ENCODE results near the gene RAB3GAP1.
"Not testable (repeated sequence)": the region's sequence is repeated elsewhere in the genome, so short reads cannot be mapped to it uniquely, and the experiment has no call there.

The RAB3GAP1 gene

GRCh38 chr2:135052042-135052876 lies at the start of gene RAB3GAP1:
Gene RAB3GAP1, plus strand, starts transcription at chr2:135052292. Its CDS starts 16 bp downstream, at chr2:135052308.
- peak; percentile 61 to 75 (median 69) for DNase-seq

GRCh38 chr2:135002836-135003235 lies 49.3 kb upstream of the RAB3GAP1 start:
- no peak for DNase-seq

GRCh38 chr2:135004005-135004746 lies 47.9 kb upstream of the RAB3GAP1 start:
- peak; percentile 15 to 53 (median 42) for DNase-seq

DNA sequence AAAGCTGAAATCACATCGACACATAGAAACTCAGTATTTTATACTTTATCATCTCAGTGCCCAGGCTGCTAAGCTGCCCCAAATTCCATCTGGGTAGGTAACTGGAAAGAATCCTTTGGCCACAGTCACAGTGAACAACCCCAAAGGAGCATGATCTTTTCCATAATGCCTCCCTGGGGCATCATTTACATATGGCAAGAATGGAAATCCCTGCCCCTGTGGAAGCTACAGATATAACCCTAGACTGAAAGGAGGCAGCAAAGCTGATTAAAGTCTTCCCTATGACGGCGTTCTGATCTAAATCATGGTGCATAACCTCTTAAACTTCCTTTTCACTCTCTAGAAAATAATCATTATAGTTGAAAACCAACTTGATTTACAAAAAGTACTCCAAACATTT lies 46.3 kb upstream of the RAB3GAP1 start:
- no peak for DNase-seq

DNA sequence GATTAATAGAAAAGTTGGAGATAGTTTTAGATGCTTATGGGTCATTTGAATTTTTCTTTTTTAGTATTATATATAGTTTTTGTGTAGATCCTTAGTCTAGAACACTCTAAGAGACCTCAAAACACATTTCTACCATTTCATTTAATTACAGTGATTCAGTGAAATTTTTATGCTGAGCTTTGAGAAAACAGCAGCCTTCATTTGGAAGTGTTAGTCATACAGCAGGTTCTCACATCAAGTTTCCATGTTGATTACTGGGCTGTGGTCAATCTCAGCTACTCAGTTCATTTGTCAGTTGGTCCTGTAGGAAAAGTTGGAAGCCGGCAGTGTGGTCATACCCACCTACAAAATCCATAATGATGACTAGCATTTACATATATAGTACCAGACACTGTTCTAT lies 42.8 kb upstream of the RAB3GAP1 start:
- DNase-seq: no peak

DNA sequence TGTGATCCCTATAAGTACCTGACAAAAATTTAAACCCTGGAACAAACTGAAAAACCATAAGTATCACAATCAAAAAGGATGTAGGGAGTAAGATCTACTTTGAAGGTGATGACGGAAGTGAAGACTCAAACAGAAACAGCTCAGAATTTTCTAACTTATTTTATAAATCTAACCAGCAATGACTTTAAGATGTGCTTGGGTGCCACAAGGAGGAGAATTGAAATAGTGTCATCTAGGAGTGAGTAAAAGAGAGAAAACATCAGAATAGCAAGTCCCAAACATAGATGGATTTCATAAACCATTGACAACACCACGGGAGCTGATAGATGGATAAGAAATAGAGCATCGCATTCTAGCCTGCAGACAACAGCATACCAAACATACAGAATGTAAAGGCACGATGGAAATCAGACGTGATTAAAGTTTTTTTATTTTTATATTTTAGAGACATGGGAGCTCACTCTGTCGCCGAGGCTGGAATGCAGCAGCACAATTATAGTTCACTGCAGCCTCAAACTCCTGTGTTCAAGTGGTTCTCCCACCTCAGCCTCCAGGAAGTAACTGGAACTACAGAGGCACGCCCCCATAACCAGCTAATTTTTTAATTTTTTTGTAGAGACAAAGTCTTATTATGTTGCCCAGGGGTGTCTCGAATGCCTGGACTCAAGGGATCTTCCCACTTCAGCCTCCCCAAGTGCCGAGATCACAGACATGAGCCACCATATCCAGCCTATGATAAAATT lies 41.7 kb upstream of the RAB3GAP1 start:
- DNase-seq: no peak

- no peak for DNase-seq
Measured at GRCh38 chr2:135011633-135012032, 40.5 kb upstream of the RAB3GAP1 start.

GRCh38 chr2:135021618-135022017 lies 30.5 kb upstream of the RAB3GAP1 start:
- no peak for DNase-seq

DNA sequence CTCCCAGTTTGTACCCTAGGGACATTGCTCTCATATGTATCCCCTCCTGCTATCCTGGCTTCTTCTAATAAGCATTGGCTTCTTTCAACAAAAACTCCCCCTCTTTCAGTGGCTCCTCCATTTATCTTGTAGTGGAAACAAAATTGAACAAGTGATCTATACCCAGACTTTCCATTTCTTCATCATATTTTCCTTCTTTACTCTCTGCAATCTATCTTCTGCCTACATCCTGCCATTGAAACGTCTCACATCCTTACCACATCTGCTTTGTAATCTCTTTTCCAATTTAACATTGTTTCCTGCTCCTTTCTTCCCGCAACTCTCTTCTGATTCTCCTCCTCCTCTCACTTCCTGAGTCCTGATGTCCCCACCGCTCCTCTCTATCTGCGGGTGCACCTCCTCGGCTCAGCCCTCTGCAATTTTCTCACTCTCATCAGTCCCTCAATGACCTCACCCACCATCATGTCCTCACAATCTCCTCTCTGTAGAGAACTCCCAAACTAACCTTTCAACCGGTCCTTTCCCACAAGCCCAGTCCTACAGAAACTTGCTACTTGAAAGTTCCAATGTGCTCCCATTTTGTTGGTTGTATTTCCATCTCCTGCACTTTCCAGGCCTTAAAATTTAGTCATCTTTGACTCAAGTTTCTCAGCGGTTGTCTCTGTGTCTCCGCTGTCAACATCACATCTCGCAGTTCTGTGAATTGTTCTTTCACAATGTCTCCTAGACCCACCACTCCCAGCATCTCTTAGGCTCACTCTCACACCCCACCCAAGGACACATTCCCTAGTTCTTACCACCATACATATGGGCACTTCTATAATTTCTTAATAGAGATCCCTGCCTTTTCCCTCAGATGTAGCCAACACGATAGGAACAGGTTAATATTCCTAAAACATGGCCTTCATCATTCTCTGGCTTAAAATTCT lies 28.9 kb upstream of the RAB3GAP1 start:
- no peak for DNase-seq

- DNase-seq: no peak
Measured at GRCh38 chr2:135023886-135024485, 28.1 kb upstream of the RAB3GAP1 start.

DNA sequence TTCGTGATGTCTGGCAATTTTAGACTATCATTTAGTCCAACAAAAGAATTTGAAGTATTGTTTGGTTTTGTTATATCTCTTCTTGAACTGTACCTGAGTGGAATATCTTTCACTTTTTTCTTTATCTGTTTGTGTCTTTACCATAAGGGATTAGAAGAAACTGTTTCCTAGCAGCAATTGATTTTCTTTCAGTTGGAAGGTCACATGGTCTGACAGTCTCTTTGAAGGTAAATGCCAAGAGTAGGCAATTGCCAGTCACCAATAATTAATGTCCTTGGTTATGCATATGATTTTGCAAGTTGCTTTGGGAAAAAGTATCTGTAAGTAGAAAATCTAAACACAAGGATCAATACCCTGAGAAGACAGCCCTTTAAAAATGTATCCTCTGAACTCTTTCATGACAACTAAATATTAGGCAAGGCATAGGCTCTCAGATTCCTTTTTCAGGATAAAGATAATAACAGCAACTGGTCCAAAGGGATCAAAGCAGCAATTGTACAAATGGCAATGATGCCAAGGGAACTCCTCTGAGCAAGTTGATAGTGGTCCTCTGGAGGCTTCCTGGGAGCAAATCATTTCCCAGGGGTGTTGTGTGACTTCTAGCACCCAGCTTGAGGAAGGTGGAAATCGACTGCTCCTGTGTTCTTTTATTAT lies 22.5 kb upstream of the RAB3GAP1 start:
- no peak for DNase-seq

DNA sequence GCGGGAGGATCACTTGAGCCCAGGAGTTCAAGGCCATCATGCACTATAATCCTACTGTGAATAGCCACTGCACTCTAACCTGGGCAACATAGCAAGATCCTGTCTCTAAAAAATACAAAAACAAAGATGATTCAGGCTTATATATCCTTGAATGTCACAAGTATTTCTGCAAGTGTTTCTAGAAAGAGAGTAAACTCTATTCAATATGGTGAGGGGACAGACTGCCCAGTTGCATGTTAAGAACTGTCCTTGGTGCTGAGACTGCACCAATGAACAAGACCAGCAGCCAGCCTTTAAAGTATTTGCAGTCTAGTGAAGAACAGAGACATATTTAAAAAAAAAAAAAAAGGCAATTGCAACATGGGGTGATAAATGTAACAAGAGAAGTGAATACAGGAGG lies 21.3 kb upstream of the RAB3GAP1 start:
- DNase-seq: no peak

- not testable (repeated sequence) for DNase-seq
Measured at GRCh38 chr2:135033216-135033615, 18.9 kb upstream of the RAB3GAP1 start.

- no peak for DNase-seq
Measured at GRCh38 chr2:135037831-135038230, 14.3 kb upstream of the RAB3GAP1 start.

DNA sequence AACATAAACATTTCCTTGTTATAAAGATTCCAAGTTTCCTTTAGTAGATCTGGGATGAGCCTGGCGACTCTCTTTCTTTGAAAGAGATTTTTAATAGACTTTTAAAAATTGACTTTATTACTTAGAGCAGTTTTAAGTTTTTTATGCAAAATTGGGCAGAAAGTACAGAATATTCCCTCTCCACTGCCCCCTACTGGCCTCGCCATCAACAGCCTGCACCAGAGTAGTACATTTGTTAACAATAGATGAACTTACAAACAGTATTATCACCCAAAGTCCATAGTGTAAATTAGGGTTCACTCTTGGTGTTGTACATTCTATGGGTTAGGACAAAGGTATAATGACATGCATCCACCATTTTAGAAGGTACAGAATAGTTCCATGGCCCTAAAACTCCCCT lies 8.7 kb upstream of the RAB3GAP1 start:
- no peak for DNase-seq

DNA sequence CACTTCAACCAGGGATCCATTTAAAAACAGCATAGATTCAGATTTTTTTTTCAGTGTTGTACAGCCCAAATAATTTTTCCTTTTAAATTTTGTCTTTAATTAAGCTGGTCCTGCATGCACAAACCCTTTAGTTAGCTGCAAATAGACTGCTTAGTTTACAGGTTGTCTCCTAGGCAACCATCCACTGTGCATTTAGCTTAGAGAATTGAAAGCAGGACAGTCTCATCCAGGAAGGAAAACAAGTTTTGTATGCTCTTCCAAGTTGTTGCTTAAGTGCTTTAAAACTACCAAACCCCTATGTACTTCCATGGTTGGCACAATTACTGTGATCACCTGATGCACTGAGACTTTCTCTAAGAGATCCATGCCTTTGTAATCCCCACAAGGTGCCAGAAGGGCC lies 4.8 kb upstream of the RAB3GAP1 start, which contains the start of gene MAP3K19:
TSS of gene MAP3K19 (minus strand) at position 148 of the 400 bp plus-strand sequence. CDS start 22,800 bp downstream, outside the sequence.
- no peak for DNase-seq

DNA sequence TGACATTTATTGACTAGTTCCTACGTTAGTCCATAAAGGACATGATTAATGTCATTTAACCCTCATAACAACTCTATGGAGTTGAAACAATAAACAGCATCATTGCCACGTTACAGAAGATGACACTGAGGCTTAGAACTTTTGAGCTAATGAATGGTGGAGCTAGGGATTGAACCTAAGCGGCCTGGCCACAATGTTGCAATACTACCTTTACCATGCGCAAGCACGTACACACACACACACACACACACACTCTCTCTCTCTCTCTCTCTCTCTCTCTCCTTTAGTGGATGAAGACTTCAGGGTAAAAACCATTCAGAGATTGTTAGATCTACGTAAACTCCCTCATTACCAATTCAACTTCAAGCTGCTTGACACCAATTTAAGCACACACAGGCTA lies 4.0 kb upstream of the RAB3GAP1 start:
- DNase-seq: no peak

DNA sequence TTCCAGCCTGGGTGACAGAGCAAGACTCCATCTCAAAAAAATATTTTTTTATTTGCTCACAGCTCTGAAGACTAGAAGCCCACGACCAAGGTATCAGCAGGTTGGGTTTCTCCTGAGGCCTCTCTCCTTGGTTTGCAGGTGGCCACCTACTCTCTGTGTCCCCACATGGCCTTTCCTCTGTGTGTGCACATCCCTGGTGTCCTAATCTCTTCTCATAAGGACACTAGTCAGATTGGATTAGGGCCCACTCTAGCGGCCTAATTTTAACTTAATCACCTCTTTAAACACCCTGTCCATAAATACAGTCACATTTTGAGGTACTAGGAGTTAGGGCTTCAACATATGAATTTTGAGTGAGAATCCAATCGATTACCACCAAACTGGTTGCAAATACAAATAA lies 2.0 kb upstream of the RAB3GAP1 start:
- DNase-seq: no peak

- DNase-seq: no peak
Measured at GRCh38 chr2:135050684-135051083, 1.4 kb upstream of the RAB3GAP1 start.

GRCh38 chr2:135052997-135053474 lies 944 bp downstream of the RAB3GAP1 start:
- DNase-seq: no peak

- DNase-seq: no peak
Measured at GRCh38 chr2:135055182-135055786, 3.2 kb downstream of the RAB3GAP1 start.

Measured in activated CD4-positive, CD25-positive, alpha-beta regulatory T cell (primary cell).